GM12878 (cell line): ENCODE results near the gene TNRC18. TPM values are rescaled to one million over a fixed set of nuclear protein-coding genes. Genes with fewer than 3 reads are reported as not detected.

ENCODE experiments used
- ATAC-seq: fragments of 200-7000 bp; cut with Tn5 transposase; 3 replicates; pipeline ENCODE4 v1.9.1; 2020; ENCODE audit warnings: mild to moderate bottlenecking, moderate library complexity
- BruUV-seq: library from RNA; stranded (reverse); fragments of 400-500 nt; replicated peaks from 2 replicates; lab custom pipeline; 2021; lab: Mats Ljungman, UMichigan
- CTCF ChIA-PET: fragments of 300-600 bp; sonication (Branson Sonifier 250); formaldehyde crosslinking; extraction: SDS; loops from one replicate; lab custom pipeline; 2021; ENCODE audit warnings: inconsistent platforms; lab: Yijun Ruan, JAX
- POLR2A ChIA-PET: fragments of 350-600 bp; formaldehyde crosslinking; extraction: SDS; loops from one replicate; lab custom pipeline; 2021; ENCODE audit warnings: inconsistent platforms; lab: Charles Lee
- RAD21 ChIA-PET: fragments of 300-600 bp; sonication (Branson Sonifier 250); formaldehyde crosslinking; loops from one replicate; lab custom pipeline; 2023; ENCODE audit warnings: antibody characterized with exemption; ENCODE audit not compliant: unreplicated experiment; lab: Charles Lee
- SMC1A ChIA-PET: fragments of 300-600 bp; sonication (Branson Sonifier 250); formaldehyde crosslinking; loops from one replicate; lab custom pipeline; 2023; ENCODE audit not compliant: unreplicated experiment, uncharacterized antibody; lab: Charles Lee
- DNase-seq: peaks from one replicate; pipeline ENCODE4 v3.0.0-alpha.2; 2011; ENCODE audit warnings: low read depth, low spot score
- FAIRE-seq: peaks from 3 replicates; lab custom pipeline; 2011; peaks lifted over from hg19 to GRCh38; lab: Jason Lieb, UNC
- H2AFZ ChIP-seq: 2 replicates; pipeline ENCODE4 v1.6.0; 2011; ENCODE audit warnings: low read depth, low read length, control low read depth; ENCODE audit not compliant: control insufficient read depth
- H3K27ac ChIP-seq: 2 replicates; pipeline ENCODE4 v1.5.1; 2011; ENCODE audit warnings: control low read depth; ENCODE audit not compliant: control insufficient read depth, insufficient read depth
- H3K27me3 ChIP-seq, 2 experiments: replicated peaks in 1 of 2; 2 replicates each; pipeline versions ENCODE4 v1.6.0 to v1.6.1; 2011; ENCODE audit warnings: low read length in 1 of 2; ENCODE audit not compliant: control insufficient read depth in 2 of 2, insufficient read depth in 2 of 2
- H3K36me3 ChIP-seq, 2 experiments: 2 replicates each; pipeline ENCODE4 v1.5.1; 2011; ENCODE audit warnings: low read length in 1 of 2; ENCODE audit not compliant: control insufficient read depth in 2 of 2, insufficient read depth in 2 of 2
- H3K4me1 ChIP-seq: 2 replicates; pipeline ENCODE4 v1.6.1; 2011; ENCODE audit warnings: mild to moderate bottlenecking, low read length, moderate library complexity, mixed read lengths; ENCODE audit not compliant: control insufficient read depth, insufficient read depth
- H3K4me2 ChIP-seq: 2 replicates; pipeline ENCODE4 v1.6.0; 2011; ENCODE audit warnings: control low read depth; ENCODE audit not compliant: control insufficient read depth, insufficient read depth
- H3K4me3 ChIP-seq: fragments of 200-600 bp; sonication (generic); 2 replicates; pipeline ENCODE4 v1.5.1; 2016
- H3K79me2 ChIP-seq: 2 replicates; pipeline ENCODE4 v1.6.0; 2011; ENCODE audit warnings: low read length; ENCODE audit not compliant: control insufficient read depth, insufficient read depth
- H3K9ac ChIP-seq: 2 replicates; pipeline ENCODE4 v1.8.0; 2011; ENCODE audit warnings: low read length, control low read depth, mixed read lengths; ENCODE audit not compliant: control insufficient read depth, insufficient read depth
- H3K9me3 ChIP-seq: replicated peaks from 3 replicates; pipeline ENCODE4 v1.5.1; 2011; ENCODE audit warnings: mild to moderate bottlenecking, low read length; ENCODE audit not compliant: control insufficient read depth, insufficient read depth
- H4K20me1 ChIP-seq: 2 replicates; pipeline ENCODE4 v1.6.0; 2011; ENCODE audit not compliant: control insufficient read depth, insufficient read depth
- BHLHE40 ChIP-seq, 2 experiments: fragments of 450-650 bp in 1 of 2; IDR thresholded peaks; 2 replicates each; pipeline ENCODE4 v1.6.1; 2011 to 2017; ENCODE audit warnings: low read depth in 2 of 2, borderline replicate concordance in 1 of 2, improper control_type of control experiment in 1 of 2, low read length in 1 of 2, mild to moderate bottlenecking in 1 of 2
- CBX5 ChIP-seq: sonication (generic); IDR thresholded peaks from 2 replicates; pipeline ENCODE4 v1.6.1; 2016; ENCODE audit warnings: low read depth, moderate library complexity, mild to moderate bottlenecking, inconsistent platforms
- CREM ChIP-seq: IDR thresholded peaks from 2 replicates; pipeline ENCODE4 v1.6.1; 2014; ENCODE audit warnings: antibody characterized with exemption, low read depth
- DPF2 ChIP-seq: fragments of 450-650 bp; IDR thresholded peaks from 2 replicates; pipeline ENCODE4 v1.6.1; 2017; ENCODE audit warnings: mild to moderate bottlenecking
- GABPA ChIP-seq: IDR thresholded peaks from 2 replicates; pipeline ENCODE4 v1.6.1; 2014; ENCODE audit warnings: antibody characterized with exemption, low read depth, mild to moderate bottlenecking, inconsistent platforms
- GATAD2B ChIP-seq: fragments of 450-650 bp; conservative IDR thresholded peaks from 2 replicates; pipeline ENCODE4 v1.6.1; 2017; ENCODE audit warnings: low read depth, mild to moderate bottlenecking, moderate library complexity
- KDM1A ChIP-seq: fragments of 200-600 bp; sonication (generic); IDR thresholded peaks from 2 replicates; pipeline ENCODE4 v1.6.1; 2016; ENCODE audit warnings: borderline replicate concordance
- MEF2A ChIP-seq: IDR thresholded peaks from 2 replicates; pipeline ENCODE4 v1.6.1; 2011; ENCODE audit warnings: low read depth, mild to moderate bottlenecking, low read length, moderate library complexity; ENCODE audit not compliant: insufficient read depth
- MYC ChIP-seq: IDR thresholded peaks from 2 replicates; pipeline ENCODE4 v1.6.1; 2011; ENCODE audit warnings: mild to moderate bottlenecking, low read length, moderate library complexity, inconsistent platforms; ENCODE audit not compliant: insufficient read depth, insufficient replicate concordance, insufficient read length, severe bottlenecking
- RBBP5 ChIP-seq: fragments of 200-600 bp; sonication (generic); conservative IDR thresholded peaks from 2 replicates; pipeline ENCODE4 v1.6.1; 2016
- SUPT20H ChIP-seq: IDR thresholded peaks from 2 replicates; pipeline ENCODE4 v1.6.1; 2011; ENCODE audit warnings: low read depth, mild to moderate bottlenecking, low read length, moderate library complexity, borderline replicate concordance; ENCODE audit not compliant: control insufficient read depth
- TCF12 ChIP-seq: IDR thresholded peaks from 2 replicates; pipeline ENCODE4 v1.6.1; 2011; ENCODE audit warnings: low read depth, mild to moderate bottlenecking, low read length
- ZBED1 ChIP-seq: IDR thresholded peaks from 2 replicates; pipeline ENCODE4 v1.6.1; 2016; ENCODE audit warnings: borderline replicate concordance
- ZNF274 ChIP-seq: IDR thresholded peaks from one replicate; pipeline ENCODE4 v1.8.0; 2011; ENCODE audit not compliant: insufficient read length, insufficient read depth
- ZNF622 ChIP-seq: fragments of 450-650 bp; IDR thresholded peaks from 2 replicates; pipeline ENCODE4 v1.6.1; 2017; ENCODE audit warnings: mild to moderate bottlenecking, inconsistent platforms
- ZSCAN29 ChIP-seq: fragments of 450-650 bp; IDR thresholded peaks from 2 replicates; pipeline ENCODE4 v1.6.1; 2017; ENCODE audit warnings: mild to moderate bottlenecking, moderate library complexity
- WGBS: methylation state at CpG from one replicate; pipeline ENCODE4 v1.1.6; 2016; ENCODE audit warnings: low lambda C conversion rate; ENCODE audit not compliant: insufficient replicate concordance, insufficient coverage; ENCODE audit errors: missing lambda C conversion rate; 5-methylcytosine and 5-hydroxymethylcytosine counted together
- in situ Hi-C: fragments of 300-500 bp; cut with MboI; formaldehyde crosslinking; loops from 9 replicates; pipeline ENCODE4 v1.14.3; 2018; ENCODE audit warnings: mixed read lengths
- intact Hi-C: fragments of 100-400 bp; cut with micrococcal nuclease; formaldehyde crosslinking; loops from one replicate; pipeline ENCODE4 v1.14.2; 2022; ENCODE audit not compliant: unreplicated experiment
- polyA plus RNA-seq, 11 experiments: library from polyadenylated mRNA; depleted of rRNA in 4 of 11; unstranded in 6 of 11; stranded (reverse) in 5 of 11; fragments of >200 nt; fragmentation: Nextera tagmentation in 4 of 11; fragmentation: Illumina TruSeq in 1 of 11; extraction: Ambion mirVana in 4 of 11; extraction: Trizol in 1 of 11; gene quantifications; 1 replicate in 1 of 11; 2 replicates in 10 of 11; pipeline versions ENCODE4 v1.2.1 to v1.2.3, GENCODE V29; 2011 to 2016; ENCODE audit warnings: inconsistent platforms in 2 of 11, missing spikeins in 2 of 11, low read depth in 1 of 11
- total RNA-seq, 4 experiments: library from RNA; depleted of rRNA in 3 of 4; stranded (reverse); fragments of >200 nt in 3 of 4; fragmentation: Illumina TruSeq in 1 of 4; extraction: Trizol in 1 of 4; gene quantifications; 2 replicates each; pipeline versions ENCODE4 v1.2.1 to v1.2.3, GENCODE V29; 2013 to 2021
- TF ChIP-seq, protein P1 (sequence below): IDR thresholded peaks from 2 replicates; pipeline ENCODE4 v1.6.1; 2012; ENCODE audit warnings: low read depth, low read length, improper control_type of control experiment
- TF ChIP-seq, protein P2 (sequence below): IDR thresholded peaks from 2 replicates; pipeline ENCODE4 v1.6.1; 2011; ENCODE audit warnings: borderline replicate concordance, low read depth, mild to moderate bottlenecking, moderate library complexity, low read length; ENCODE audit not compliant: insufficient read depth, poor library complexity, severe bottlenecking
- TF ChIP-seq, protein P3 (sequence below): IDR thresholded peaks from 2 replicates; pipeline ENCODE4 v1.6.1; 2011; ENCODE audit warnings: low read depth, low read length, improper control_type of control experiment, borderline replicate concordance

Gene TNRC18
- total and polyA plus RNA-seq, 10 of the 15 experiments (the other 5 are each of a cell fraction or from before 2014, with no cell fraction given) = 0.02 to 31.7 (median 5.4) TPM

DNA sequence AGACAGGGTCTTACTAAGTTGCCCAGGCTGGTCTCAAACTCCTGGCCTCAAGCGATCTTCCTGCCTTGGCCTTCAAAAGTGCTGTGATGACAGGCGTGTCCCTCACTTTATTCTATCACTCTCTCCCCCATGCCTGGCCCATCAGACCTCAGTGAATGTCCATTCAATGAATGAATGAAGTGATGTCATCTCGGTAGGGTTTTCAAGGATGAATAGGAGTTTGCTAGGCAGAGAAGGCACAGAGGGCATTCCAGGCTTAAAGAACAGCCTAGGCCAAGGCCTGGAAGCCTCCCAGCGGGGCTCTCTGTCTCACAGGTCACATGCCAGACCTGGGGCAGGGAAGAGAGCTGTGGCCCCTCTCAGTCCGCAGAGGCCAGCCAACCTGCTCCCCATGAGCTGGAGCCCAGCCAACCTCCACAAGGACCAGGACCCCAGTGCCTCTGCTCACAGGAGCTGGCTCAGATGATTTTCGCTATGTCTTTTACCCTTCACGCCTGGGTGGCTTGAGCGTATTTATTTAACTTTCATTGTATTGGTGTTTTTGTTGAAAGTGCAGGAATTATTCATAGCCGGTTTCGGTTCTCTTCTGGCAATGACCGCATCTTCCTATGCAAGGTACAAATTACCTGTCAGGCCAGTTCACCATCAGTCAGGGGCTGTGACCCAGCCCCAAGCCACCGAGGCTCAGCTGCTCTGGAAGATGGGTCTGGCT is 11.8 kb upstream of the TNRC18 start (continued):
- TF ChIP-seq MEF2A (no peak), GABPA (no peak), RBBP5 (no peak), CBX5 (no peak), ZNF274 (no peak), GATAD2B (0 out of 2 replicates have a peak, but pooled peaks have one; percentile 57), SUPT20H (no peak), TCF12 (no peak)
- TF ChIP-seq, protein P1, sequence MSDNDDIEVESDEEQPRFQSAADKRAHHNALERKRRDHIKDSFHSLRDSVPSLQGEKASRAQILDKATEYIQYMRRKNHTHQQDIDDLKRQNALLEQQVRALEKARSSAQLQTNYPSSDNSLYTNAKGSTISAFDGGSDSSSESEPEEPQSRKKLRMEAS = no peak
- TF ChIP-seq, all 136 proteins: peak for 18

DNA sequence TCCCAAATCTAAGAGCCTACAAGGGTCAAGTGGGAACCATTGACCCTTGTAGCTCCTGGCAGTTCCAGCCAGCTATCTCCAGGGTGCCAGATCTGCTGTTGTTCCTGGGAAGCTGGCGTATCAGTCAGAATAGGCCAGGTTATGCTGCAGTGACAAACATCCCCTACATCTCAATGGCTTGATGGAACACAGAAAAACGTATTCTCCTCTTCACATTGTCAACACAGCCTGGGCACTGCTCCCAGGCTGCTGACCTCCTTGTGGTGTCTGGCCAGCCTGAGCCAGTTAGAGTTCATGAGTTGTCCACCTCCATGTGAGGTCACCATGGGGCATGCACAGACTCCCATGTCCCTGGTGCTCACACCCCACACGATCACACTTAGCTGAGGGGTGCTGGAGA is 9.5 kb upstream of the TNRC18 start:
- H3K79me2 ChIP-seq = no peaks in the 10 kb centered on the region

More for the DNA sequence above, 9.5 kb upstream of the TNRC18 start:
- CTCF ChIA-PET = interaction anchor here (1.1 kb wide), 1 partner anchor 10 kb away, joined by 4 read pairs; no protein-coding TSS in a partner anchor
- no peak for TF ChIP-seq ZBED1
- no peak for TF ChIP-seq ZSCAN29
- no peak for TF ChIP-seq KDM1A
- no peak for TF ChIP-seq BHLHE40 (IDR thresholded peaks at IDR 0.05; ENCODE audit: borderline replicate concordance in 1 of 2, low read depth in 2 of 2, low read length in 1 of 2)
- TF ChIP-seq ZNF622 = no peak
- no peak for TF ChIP-seq MYC
- TF ChIP-seq, protein P2, sequence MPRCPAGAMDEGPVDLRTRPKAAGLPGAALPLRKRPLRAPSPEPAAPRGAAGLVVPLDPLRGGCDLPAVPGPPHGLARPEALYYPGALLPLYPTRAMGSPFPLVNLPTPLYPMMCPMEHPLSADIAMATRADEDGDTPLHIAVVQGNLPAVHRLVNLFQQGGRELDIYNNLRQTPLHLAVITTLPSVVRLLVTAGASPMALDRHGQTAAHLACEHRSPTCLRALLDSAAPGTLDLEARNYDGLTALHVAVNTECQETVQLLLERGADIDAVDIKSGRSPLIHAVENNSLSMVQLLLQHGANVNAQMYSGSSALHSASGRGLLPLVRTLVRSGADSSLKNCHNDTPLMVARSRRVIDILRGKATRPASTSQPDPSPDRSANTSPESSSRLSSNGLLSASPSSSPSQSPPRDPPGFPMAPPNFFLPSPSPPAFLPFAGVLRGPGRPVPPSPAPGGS = no peak
- no peak for TF ChIP-seq DPF2
- TF ChIP-seq CREM = no peak
- TF ChIP-seq, protein P3, sequence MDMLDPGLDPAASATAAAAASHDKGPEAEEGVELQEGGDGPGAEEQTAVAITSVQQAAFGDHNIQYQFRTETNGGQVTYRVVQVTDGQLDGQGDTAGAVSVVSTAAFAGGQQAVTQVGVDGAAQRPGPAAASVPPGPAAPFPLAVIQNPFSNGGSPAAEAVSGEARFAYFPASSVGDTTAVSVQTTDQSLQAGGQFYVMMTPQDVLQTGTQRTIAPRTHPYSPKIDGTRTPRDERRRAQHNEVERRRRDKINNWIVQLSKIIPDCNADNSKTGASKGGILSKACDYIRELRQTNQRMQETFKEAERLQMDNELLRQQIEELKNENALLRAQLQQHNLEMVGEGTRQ = no peak
- TF ChIP-seq, all 136 proteins: peak for 0
- H3K9ac ChIP-seq = no peak overlapping the region
- WGBS = 58% methylated on average over 3 of the region's 3 CpGs
- POLR2A ChIA-PET = no interaction called here
- H3K9me3 ChIP-seq = peaks cover 2% of the 10 kb centered on the region; the same call in 1 of the 3 replicates
- SMC1A ChIA-PET = no interaction called here
- intact Hi-C loops (no loop called here), in situ Hi-C loops (no loop called here)
- H3K4me2 ChIP-seq = no peak overlapping the region
- H3K4me1 ChIP-seq = peaks cover 10% of the 10 kb centered on the region
- FAIRE-seq (no peak), DNase-seq (no peak), ATAC-seq (no peak)
- no peaks in the 10 kb centered on the region for H4K20me1 ChIP-seq
- H3K36me3 ChIP-seq = no peaks in the 10 kb centered on the region
- no peak overlapping the region for H2AFZ ChIP-seq
- peaks cover 12 to 20% of the 10 kb centered on the region in 2 experiments for H3K27me3 ChIP-seq
- no TSS peak for BruUV-seq
- H3K4me3 ChIP-seq = no peak overlapping the region
- RAD21 ChIA-PET = interaction anchor here (1.4 to 1.6 kb wide), 2 partner anchors 33 to 37 kb away, joined by 3 to 7 read pairs; no protein-coding TSS in a partner anchor
- no peak overlapping the region for H3K27ac ChIP-seq
